IPS-20b (cell line): Measurements from ENCODE around the gene ARID3B.
"Not testable (repeated sequence)": the region's sequence is repeated elsewhere in the genome, so short reads cannot be mapped to it uniquely, and the experiment has no call there.

Experiments
- H3K27ac ChIP-seq: one replicate; pipeline ENCODE4 v1.5.1; 2013; ENCODE audit warnings: low read length
- H3K27me3 ChIP-seq: 2 replicates; pipeline ENCODE4 v1.6.1; 2013; ENCODE audit warnings: mild to moderate bottlenecking, low read length, inconsistent platforms; ENCODE audit not compliant: insufficient read depth
- H3K36me3 ChIP-seq: 2 replicates; pipeline ENCODE4 v1.6.1; 2013; ENCODE audit warnings: low read depth, mild to moderate bottlenecking, inconsistent platforms, low read length, moderate library complexity; ENCODE audit not compliant: insufficient read depth
- H3K4me1 ChIP-seq: 2 replicates; pipeline ENCODE4 v1.6.1; 2013; ENCODE audit warnings: mild to moderate bottlenecking, control low read depth, inconsistent platforms, low read length, moderate library complexity; ENCODE audit not compliant: insufficient read depth
- H3K4me3 ChIP-seq: 2 replicates; pipeline ENCODE4 v1.5.1; 2013; ENCODE audit warnings: mild to moderate bottlenecking, low read length, inconsistent platforms
- H3K9ac ChIP-seq: 2 replicates; pipeline ENCODE4 v1.6.1; 2013; ENCODE audit warnings: low read depth, mild to moderate bottlenecking, inconsistent platforms, low read length, moderate library complexity
- H3K9me3 ChIP-seq: 2 replicates; pipeline ENCODE4 v1.6.1; 2013; ENCODE audit warnings: mild to moderate bottlenecking, low read depth, low read length, inconsistent platforms; ENCODE audit not compliant: insufficient read depth

Gene ARID3B

DNA sequence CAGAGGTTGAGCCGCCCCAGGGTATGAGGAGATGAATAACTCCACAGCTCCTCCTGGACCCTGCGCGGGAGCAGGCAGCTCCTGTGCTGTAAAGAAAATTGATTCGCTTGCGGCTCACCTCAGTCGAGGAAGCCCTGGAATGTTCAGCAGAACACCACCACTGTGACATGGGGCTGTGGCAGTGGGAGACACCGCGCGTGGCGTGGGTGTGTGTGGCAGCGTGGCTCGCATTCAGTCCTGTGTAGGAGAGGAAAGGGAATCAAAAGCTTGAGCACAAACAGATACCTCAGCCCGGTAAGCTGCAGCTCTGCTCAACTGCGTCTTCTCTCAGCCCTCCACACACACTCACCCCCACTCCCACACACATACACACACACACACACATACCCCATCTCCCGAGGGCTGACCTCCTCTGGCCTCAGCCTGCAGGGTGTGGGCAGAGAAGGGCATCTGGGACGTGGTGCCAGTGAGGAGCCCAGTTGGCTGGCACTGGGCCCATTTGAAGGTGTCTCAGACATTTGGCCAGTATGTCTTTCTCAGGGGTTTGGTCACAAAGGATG is 56.2 kb downstream of the ARID3B start:
- not testable (repeated sequence) for H3K4me3 ChIP-seq, H3K27me3 ChIP-seq, H3K27ac ChIP-seq, H3K4me1 ChIP-seq, H3K9ac ChIP-seq, H3K9me3 ChIP-seq
- peaks cover 53% of the 10 kb centered on the region for H3K36me3 ChIP-seq

DNA sequence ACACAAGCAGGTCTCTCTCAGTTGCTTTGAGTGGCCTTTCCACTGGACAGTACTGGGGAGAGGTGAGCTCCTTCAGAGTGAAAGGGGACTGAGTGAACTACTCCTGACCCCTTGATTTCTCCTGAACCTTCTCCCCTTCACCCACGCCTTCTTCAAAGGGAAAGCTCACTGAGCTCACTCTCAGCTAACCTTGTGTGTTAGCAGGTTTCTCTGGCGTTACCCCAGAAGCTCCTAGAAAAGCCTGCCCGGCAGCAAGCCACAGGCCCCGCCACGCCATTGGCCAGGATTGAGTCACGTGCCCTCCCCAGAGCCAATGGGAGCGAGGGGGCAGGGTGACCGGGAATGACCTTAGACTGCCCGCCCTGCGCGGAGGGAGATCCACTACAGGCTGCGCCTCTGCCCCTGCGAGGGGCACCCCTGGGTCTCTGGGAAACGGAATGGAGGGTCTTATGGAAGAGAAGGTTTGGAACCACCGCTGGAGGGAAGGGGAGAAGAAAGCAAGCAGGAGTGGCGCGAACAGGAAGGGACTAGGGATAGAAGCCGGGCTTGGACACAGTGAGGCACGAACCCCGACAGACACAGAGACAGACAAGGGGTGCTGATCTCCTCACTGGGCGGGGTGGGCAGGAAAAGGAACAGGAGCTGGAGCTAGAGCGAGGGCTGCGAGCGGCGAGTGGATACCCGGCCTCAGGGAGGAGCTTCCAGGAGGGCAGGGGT is 57.3 kb downstream of the ARID3B start:
- Histone ChIP-seq H3K36me3 (peaks cover 42% of the 10 kb centered on the region), H3K4me3 (peak overlapping the region; percentile 49; the same call in 1 of the 2 replicates), H3K9me3 (no peaks in the 10 kb centered on the region), H3K27me3 (no peaks in the 10 kb centered on the region), H3K9ac (peak overlapping the region; percentile 69; the same call in 1 of the 2 replicates), H3K27ac (peak overlapping the region; percentile 52), H3K4me1 (peaks cover 3% of the 10 kb centered on the region; the same call in 1 of the 2 replicates)

DNA sequence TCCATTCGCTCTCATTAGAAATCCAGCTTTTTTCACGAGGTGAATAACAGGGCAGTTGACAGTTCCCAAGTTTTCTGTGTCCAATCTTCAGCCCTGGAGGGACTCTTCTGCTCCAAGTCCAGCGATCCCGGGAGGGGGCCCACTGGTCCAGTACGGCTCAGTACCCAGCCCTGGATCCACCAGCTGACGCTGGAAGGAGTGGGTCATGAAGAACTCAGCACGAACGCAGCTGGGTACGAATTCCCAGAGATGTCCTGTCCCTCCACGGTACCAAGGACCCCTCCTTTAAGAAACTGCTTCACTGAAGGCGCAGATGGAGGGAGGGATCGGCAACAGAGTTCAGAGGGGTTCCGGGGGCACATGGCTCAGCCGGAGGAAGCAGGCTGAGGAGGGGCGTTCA is 58.1 kb downstream of the ARID3B start:
- Histone ChIP-seq H3K4me3 (no peak overlapping the region; the same call in 1 of the 2 replicates), H3K27ac (no peak overlapping the region), H3K9ac (no peak overlapping the region), H3K9me3 (no peaks in the 10 kb centered on the region), H3K36me3 (peaks cover 34% of the 10 kb centered on the region), H3K4me1 (peaks cover 3% of the 10 kb centered on the region; the same call in 1 of the 2 replicates), H3K27me3 (no peaks in the 10 kb centered on the region)

DNA sequence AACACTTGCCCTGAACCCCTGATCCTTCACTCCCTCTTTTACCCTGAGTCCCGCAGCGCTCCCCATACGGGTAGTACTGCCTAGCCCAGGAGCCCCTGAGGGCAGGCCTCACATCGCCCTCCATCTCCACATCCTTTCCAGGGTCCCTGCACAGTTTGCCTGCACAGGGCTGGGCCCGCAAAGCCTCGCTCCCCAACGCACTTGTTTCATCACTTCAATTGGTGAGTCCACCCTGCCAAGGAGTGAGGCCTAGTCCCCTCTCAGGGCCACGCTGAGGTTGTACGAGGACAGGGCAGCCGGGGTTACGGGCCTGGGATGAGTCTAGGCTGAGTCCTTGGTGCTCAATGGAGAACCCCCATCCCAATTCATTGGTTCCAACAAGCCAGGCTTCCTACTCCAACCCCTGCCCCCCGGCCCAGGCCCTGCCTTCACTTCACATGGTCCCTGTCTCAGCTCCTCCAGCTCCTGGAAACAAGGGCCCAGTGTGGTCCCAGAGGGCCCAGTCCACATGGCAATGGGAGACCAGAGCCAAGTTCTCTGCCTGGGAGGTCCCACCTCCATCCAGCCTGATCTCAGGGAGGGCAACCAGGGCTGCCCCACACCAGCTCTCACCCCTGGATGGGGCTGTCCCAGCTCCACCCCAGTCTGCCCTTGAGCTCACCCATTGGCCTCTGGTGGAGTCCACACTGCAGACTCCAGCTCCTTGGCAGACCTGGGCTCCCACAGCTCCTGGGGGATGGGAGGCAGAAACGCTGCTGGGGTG is 62.2 kb downstream of the ARID3B start:
- no peak overlapping the region for H3K27ac ChIP-seq
- H3K36me3 ChIP-seq: peaks cover 8% of the 10 kb centered on the region; the same call in 1 of the 2 replicates
- no peak overlapping the region for H3K9ac ChIP-seq
- no peak overlapping the region for H3K4me3 ChIP-seq
- peaks cover 10% of the 10 kb centered on the region; the same call in 1 of the 2 replicates for H3K27me3 ChIP-seq
- no peaks in the 10 kb centered on the region; the same call in 1 of the 2 replicates for H3K4me1 ChIP-seq
- H3K9me3 ChIP-seq: no peaks in the 10 kb centered on the region

DNA sequence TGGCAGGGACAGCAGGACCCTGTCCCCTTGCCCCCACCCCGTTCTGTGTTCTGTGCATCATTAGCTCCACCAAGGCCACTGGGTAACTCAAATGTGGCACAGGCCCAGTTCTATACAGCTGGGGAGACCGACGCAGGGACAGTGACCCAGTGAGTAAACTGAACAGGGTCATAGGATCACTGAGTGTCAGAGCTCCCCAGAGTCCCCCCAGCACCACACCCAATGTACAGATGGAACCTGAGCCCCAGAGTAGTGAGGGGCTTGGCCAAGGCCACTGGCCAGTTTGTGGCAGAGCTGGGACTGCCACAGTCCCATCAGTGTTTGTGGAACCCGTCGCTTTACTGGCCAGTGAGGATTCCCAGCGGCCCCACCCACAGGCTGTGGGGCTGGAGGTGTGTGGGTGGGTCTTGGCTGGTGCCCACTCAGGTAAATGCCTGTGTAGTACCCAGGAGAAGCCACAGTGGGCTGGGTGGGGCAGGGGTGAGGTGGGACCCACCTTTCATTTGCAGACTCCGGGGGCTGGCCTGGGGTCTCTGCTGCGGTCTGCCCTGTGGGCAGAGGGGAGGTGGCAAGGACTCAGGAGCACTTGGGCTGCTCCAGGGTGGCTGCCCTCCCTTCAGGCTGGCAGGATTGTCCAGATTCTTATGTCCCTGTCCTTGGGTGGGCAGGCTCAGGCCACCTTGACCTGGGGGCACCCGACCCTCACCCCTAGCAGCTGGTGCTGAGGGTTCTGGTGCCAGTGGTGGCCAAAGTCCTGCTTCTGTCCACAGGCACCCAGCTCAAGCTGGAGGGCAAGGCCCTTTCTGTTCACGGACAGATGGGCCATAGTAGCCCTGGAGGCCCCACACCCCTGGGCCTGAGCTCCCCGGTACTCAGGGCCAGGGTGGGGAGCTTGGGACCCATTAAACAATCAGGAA is 63.0 kb downstream of the ARID3B start:
- peaks cover 7% of the 10 kb centered on the region; the same call in 1 of the 2 replicates for H3K36me3 ChIP-seq
- no peak overlapping the region for H3K27ac ChIP-seq
- peaks cover 13% of the 10 kb centered on the region; the same call in 1 of the 2 replicates for H3K27me3 ChIP-seq
- H3K4me3 ChIP-seq: no peak overlapping the region
- no peaks in the 10 kb centered on the region for H3K9me3 ChIP-seq
- no peaks in the 10 kb centered on the region for H3K4me1 ChIP-seq
- H3K9ac ChIP-seq: no peak overlapping the region

DNA sequence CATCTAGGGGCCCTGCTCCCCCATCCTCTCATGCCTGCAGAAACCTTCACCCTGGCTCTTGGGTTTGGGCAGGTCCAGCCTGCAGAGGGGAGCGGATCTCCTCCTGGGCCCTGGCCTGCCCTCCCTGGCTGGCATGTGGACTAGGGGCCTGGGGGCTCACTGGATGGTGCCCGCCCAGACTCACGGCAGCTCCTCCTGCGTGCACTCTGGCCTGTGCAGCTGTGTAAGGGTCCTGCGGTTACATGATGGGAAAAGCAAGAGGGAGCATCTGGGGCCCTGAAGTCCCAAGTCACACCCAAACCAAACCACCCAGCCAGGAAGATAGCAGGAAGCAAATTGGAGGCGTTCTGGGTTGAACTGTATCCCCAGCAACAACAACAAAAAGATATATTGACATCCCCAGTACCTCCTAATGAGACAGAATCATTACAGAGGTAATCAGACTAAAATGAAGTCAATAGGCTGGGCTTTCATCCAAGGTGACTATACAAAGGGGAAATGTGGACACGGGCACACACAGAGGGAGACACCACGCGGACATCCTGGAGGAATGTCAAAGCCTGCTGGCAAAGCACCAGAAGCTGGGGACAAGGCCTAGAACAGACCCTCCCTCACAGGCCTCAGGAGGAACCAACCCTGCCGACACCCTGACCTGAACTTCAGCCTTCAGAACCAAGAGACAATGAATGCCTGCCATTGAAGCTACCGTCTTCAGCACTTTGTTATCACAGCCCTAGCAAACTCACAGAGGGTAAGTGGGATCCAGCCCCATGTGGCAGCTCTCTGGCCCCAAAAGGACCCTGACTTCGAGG is 64.2 kb downstream of the ARID3B start:
- no peak overlapping the region for H3K4me3 ChIP-seq
- H3K9me3 ChIP-seq: no peaks in the 10 kb centered on the region
- no peaks in the 10 kb centered on the region for H3K4me1 ChIP-seq
- H3K27ac ChIP-seq: no peak overlapping the region
- no peaks in the 10 kb centered on the region for H3K36me3 ChIP-seq
- no peak overlapping the region for H3K9ac ChIP-seq
- peaks cover 13% of the 10 kb centered on the region; the same call in 1 of the 2 replicates for H3K27me3 ChIP-seq

DNA sequence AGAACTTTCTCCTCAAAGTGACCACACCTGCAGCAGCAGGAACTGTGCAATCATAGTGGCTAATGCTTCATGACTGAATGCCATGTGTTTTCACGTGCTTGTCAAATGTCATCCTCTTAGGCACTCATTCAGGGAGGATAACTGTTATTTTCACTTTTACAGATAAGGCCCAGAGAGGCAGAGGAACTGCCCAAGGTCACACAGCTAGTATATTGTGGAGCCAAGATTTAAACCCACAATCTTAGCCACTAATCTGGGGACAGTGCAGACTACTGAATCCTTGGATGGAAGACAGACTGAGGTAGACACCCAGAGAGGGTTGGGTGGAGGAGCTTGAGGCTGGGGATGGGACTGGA is 64.8 kb downstream of the ARID3B start:
- Histone ChIP-seq H3K36me3 (no peaks in the 10 kb centered on the region), H3K27me3 (peaks cover 13% of the 10 kb centered on the region; the same call in 1 of the 2 replicates), H3K27ac (no peak overlapping the region), H3K9me3 (no peaks in the 10 kb centered on the region), H3K9ac (no peak overlapping the region), H3K4me3 (no peak overlapping the region), H3K4me1 (no peaks in the 10 kb centered on the region)

DNA sequence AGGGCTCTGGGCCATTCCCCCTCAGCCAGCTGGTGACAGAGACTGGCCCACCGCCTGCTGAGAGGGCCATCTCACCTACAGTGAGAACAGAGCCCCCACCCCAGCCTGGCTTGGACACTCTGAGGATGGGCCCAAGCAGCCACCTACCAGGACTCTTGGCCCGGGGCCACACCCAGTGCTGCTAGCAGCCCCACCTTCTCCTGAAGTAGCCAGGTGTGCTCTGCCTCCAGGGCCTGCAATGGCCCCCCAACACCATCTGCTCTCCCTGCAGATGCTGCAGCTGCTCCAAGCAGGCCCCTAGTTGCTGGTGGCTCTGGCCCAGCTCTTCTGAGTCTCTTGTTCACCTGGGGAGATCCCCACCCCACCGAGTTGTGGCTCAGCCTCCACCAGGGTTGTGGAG is 67.8 kb downstream of the ARID3B start:
- no peak overlapping the region for H3K4me3 ChIP-seq
- H3K9me3 ChIP-seq: no peaks in the 10 kb centered on the region
- no peak overlapping the region for H3K9ac ChIP-seq
- no peaks in the 10 kb centered on the region for H3K4me1 ChIP-seq
- H3K27ac ChIP-seq: no peak overlapping the region
- peaks cover 36% of the 10 kb centered on the region for H3K27me3 ChIP-seq
- H3K36me3 ChIP-seq: no peaks in the 10 kb centered on the region

DNA sequence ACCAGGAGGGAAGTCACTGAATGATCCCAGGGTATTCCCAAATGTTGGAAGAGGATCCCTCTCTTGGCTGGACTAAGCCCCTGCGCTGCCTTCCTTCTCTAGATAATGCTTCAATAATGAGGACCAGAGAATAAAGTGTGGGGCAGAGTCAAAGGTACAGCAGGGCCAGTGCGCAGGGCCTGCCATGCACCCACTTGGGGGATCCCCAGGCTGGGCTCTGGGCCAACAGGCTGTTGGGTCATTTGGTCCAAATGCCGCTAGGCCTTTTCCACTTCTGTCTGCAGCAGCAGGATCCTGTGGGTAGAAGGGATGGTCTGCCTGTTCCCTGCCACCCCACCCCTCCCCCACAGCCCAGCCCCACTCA is 68.9 kb downstream of the ARID3B start:
- no peak overlapping the region for H3K9ac ChIP-seq
- H3K4me1 ChIP-seq: no peaks in the 10 kb centered on the region
- H3K27ac ChIP-seq: no peak overlapping the region
- no peaks in the 10 kb centered on the region for H3K36me3 ChIP-seq
- H3K27me3 ChIP-seq: peaks cover 41% of the 10 kb centered on the region
- H3K4me3 ChIP-seq: no peak overlapping the region
- no peaks in the 10 kb centered on the region for H3K9me3 ChIP-seq

DNA sequence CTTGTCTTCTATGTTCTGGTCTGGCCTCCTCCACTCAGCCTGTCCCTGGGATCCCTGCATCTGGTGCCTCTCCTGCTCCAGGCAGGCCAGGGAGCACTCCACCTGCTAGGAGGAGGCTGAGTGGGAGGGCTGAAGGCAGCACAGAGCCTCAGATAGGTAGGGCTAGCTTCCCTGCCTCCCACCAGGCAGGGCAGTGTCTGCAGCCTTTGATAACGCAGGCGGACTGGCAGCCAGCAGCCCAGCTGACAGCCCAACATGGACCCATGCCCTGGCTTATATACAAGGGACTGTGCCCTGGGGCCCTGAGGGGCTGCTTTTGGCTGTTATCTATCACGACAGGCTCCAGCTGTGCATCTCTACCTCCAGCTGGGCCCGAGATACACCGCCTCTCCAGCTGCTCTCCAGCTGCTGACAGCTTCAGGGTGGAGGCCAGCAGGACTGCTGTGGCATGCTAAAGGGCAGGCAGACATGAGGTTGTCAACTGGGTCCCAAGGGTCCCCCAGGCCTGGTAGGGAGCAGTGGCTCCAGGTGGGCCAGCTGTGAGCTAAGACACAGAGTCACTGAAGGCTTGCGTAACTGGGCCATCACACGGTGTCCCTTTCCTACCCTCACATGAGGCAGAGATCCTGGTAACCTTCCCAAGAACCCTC is 69.4 kb downstream of the ARID3B start:
- H3K4me3 ChIP-seq: no peak overlapping the region
- H3K9ac ChIP-seq: no peak overlapping the region
- H3K27ac ChIP-seq: no peak overlapping the region
- no peaks in the 10 kb centered on the region for H3K4me1 ChIP-seq
- H3K9me3 ChIP-seq: no peaks in the 10 kb centered on the region
- H3K36me3 ChIP-seq: no peaks in the 10 kb centered on the region
- H3K27me3 ChIP-seq: peaks cover 41% of the 10 kb centered on the region
